Glutamatergic neuron (in vitro differentiated cells): ENCODE data around the gene SLC25A27. TPM values are rescaled to one million over a fixed set of nuclear protein-coding genes. Genes with fewer than 3 reads are reported as not detected.

Experiments used
- DNase-seq: peaks from one replicate; pipeline ENCODE4 v3.0.0; 2022
- H3K27ac Mint-ChIP-seq: one replicate; pipeline ENCODE4 v1.8.0; 2020; ENCODE audit warnings: mild to moderate bottlenecking, mixed read lengths, inconsistent platforms; ENCODE audit not compliant: unreplicated experiment
- H3K27me3 Mint-ChIP-seq: one replicate; pipeline ENCODE4 v1.8.0; 2020; ENCODE audit warnings: mild to moderate bottlenecking, moderate library complexity, mixed read lengths, inconsistent platforms; ENCODE audit not compliant: unreplicated experiment
- H3K36me3 Mint-ChIP-seq: one replicate; pipeline ENCODE4 v1.8.0; 2020; ENCODE audit warnings: mild to moderate bottlenecking, mixed read lengths, inconsistent platforms; ENCODE audit not compliant: unreplicated experiment
- H3K4me1 Mint-ChIP-seq: one replicate; pipeline ENCODE4 v1.8.0; 2020; ENCODE audit warnings: mild to moderate bottlenecking, low read depth, mixed read lengths, inconsistent platforms; ENCODE audit not compliant: unreplicated experiment
- H3K4me3 Mint-ChIP-seq: one replicate; pipeline ENCODE4 v1.8.0; 2020; ENCODE audit warnings: mild to moderate bottlenecking, mixed read lengths, inconsistent platforms; ENCODE audit not compliant: unreplicated experiment
- H3K9me3 Mint-ChIP-seq: one replicate; pipeline ENCODE4 v1.8.0; 2020; ENCODE audit warnings: mild to moderate bottlenecking, moderate library complexity, mixed read lengths, inconsistent platforms; ENCODE audit not compliant: unreplicated experiment
- CTCF ChIP-seq: fragments of 200-600 bp; sonication (generic); IDR thresholded peaks from one replicate; pipeline ENCODE4 v1.5.0; 2021; ENCODE audit not compliant: partially characterized antibody, unreplicated experiment
- total RNA-seq: library from RNA; stranded (reverse); fragmentation: NEBNext Ultra II Directional; extraction: Animal tissue kit (Norgen Biotek cat#: 25700); gene quantifications from one replicate; pipeline ENCODE4 v1.2.1, GENCODE V29; 2021; ENCODE audit not compliant: unreplicated experiment

The SLC25A27 gene
- total RNA-seq, 1 donor from 2014 or later = 13.6 TPM

GRCh38 chr6:46688117-46688965 lies 35.6 kb downstream of the SLC25A27 start:
- no peak overlapping the region for H3K27ac Mint-ChIP-seq
- H3K4me1 Mint-ChIP-seq = no peaks in the 10 kb centered on the region
- DNase-seq = no peak
- H3K9me3 Mint-ChIP-seq = no peaks in the 10 kb centered on the region
- no peak for TF ChIP-seq CTCF
- H3K4me3 Mint-ChIP-seq = no peak overlapping the region
- H3K36me3 Mint-ChIP-seq = no peaks in the 10 kb centered on the region
- H3K27me3 Mint-ChIP-seq = no peaks in the 10 kb centered on the region

GRCh38 chr6:46688966-46689335 lies 36.2 kb downstream of the SLC25A27 start:
- H3K36me3 Mint-ChIP-seq = no peaks in the 10 kb centered on the region
- TF ChIP-seq CTCF = no peak
- H3K27ac Mint-ChIP-seq = no peak overlapping the region
- no peaks in the 10 kb centered on the region for H3K4me1 Mint-ChIP-seq
- DNase-seq = no peak
- H3K9me3 Mint-ChIP-seq = no peaks in the 10 kb centered on the region
- no peak overlapping the region for H3K4me3 Mint-ChIP-seq
- no peaks in the 10 kb centered on the region for H3K27me3 Mint-ChIP-seq

GRCh38 chr6:46689657-46690056 lies 36.9 kb downstream of the SLC25A27 start:
- H3K4me1 Mint-ChIP-seq = no peaks in the 10 kb centered on the region
- no peak overlapping the region for H3K27ac Mint-ChIP-seq
- no peaks in the 10 kb centered on the region for H3K27me3 Mint-ChIP-seq
- no peaks in the 10 kb centered on the region for H3K9me3 Mint-ChIP-seq
- DNase-seq = no peak
- no peak for TF ChIP-seq CTCF
- H3K4me3 Mint-ChIP-seq = no peak overlapping the region
- no peaks in the 10 kb centered on the region for H3K36me3 Mint-ChIP-seq

- Mint-ChIP-seq H3K4me3 (no peak overlapping the region), H3K27ac (no peak overlapping the region), H3K27me3 (no peaks in the 10 kb centered on the region), H3K36me3 (no peaks in the 10 kb centered on the region), H3K9me3 (no peaks in the 10 kb centered on the region), H3K4me1 (no peaks in the 10 kb centered on the region)
- no peak for TF ChIP-seq CTCF
- DNase-seq = no peak
Observed at GRCh38 chr6:46690141-46690755, 37.5 kb downstream of the SLC25A27 start.

- Mint-ChIP-seq H3K36me3 (no peaks in the 10 kb centered on the region), H3K4me3 (no peak overlapping the region), H3K27ac (no peak overlapping the region), H3K9me3 (no peaks in the 10 kb centered on the region), H3K27me3 (no peaks in the 10 kb centered on the region), H3K4me1 (no peaks in the 10 kb centered on the region)
- no peak for TF ChIP-seq CTCF
- DNase-seq = no peak
Observed at GRCh38 chr6:46690911-46691451, 38.2 kb downstream of the SLC25A27 start.
